HG03097 (cell line): ENCODE data around the gene CAV2.
"Not testable (repeated sequence)": the region's sequence is repeated elsewhere in the genome, so short reads cannot be mapped to it uniquely, and the experiment has no call there.

Source experiments
- ATAC-seq: cut with Tn5 transposase; IDR thresholded peaks from one replicate; pipeline ENCODE4 v1.9.1; 2021; ENCODE audit not compliant: unreplicated experiment, low FRiP score

Gene CAV2, protein sequence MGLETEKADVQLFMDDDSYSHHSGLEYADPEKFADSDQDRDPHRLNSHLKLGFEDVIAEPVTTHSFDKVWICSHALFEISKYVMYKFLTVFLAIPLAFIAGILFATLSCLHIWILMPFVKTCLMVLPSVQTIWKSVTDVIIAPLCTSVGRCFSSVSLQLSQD

DNA sequence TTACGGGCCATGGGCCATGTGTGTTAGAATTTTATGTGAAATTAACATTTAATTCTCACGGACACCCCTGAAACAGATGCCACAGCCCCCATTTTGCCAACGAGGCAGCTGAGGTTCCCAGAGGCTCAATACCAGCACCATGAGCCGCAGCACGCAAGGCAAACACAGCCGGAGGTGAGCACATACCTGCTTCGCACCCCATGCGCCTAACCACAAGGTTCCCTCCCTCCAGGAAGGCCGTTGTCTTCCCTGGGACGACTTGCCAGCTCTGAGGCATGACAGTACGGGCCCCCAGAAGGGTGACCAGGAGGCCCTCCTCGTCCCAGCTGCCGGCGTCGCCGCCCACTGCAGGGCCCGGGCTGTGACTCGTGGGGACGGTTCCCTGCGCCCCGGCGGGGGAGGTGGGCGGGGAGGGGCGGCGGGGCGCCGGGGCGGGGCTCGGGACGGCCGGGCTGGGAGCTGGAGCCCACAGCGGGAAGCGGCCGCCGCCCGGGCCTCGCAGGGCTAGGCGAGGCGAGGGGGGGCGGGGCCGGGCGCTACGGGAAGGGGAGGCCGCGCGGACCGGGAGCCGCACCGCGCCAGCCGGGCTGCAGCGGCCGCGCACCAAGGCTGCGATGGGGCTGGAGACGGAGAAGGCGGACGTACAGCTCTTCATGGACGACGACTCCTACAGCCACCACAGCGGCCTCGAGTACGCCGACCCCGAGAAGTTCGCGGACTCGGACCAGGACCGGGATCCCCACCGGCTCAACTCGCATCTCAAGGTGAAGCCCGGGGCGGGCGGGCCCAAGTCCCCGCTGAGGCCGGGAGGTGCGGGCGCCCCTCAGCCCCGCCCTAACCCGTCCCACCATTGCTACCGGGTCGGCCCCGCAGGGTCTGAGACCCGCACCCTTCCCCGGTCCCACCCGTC, at the start of gene CAV2:
CAV2 (plus strand) TSS at position 571 of the 910 bp plus-strand sequence; CDS start at position 615, 44 bp downstream.
- ATAC-seq = no peak

DNA sequence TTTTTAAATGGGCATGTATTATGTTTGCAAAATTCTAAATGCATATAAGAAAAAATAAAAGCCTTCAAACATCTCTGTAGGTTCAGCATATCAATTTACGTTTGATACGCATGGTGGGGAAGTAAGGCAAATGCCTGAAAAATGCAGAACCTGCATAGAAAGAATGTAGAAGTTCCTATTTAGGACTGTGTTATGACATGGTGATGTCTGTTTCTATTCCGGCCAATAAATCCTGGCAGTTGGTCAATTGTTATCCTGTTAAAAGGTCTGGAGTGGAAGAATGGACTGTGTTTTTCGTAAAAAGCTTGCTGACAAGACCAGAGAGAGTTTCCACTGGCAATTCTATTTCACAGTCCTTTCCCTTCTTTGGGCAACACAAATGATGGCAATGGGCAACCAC, 49.6 kb upstream of the CAV2 start:
- ATAC-seq = no peak

DNA sequence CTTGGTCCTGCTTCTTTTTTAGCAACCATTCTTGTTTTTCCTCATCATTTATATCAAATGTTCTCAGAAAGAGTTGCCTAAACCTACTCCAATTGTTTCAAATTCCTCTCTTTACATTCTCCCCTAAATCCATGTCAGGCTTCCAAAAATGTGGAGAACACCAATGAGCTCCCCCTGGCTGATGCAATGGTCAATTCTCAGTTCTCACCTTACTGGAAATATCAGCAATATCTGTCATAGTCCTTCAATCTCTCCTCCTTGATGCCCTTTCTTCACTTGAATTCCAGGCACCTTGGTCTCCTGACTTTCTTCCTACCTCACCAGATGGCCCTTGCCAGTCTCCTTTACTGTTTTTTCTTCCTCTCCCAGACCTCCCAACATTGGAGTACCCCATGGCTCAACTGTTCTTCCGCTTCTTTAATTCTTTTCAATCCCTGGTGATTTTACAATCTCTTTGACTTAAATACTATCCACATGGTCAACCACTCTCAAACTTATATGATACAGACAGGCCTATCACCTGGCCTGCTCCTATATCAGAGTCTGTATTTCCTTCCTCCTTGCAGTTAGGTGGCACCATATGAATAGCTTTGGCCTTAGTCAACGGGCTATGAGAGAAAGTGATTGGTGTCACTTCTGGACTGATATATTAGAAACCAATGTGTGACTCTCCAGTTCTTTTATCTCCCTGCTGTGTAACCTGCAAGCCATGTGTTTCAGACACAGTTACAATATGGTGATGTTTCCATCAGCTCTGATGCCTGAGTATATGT, 47.4 kb upstream of the CAV2 start:
- no peak for ATAC-seq

DNA sequence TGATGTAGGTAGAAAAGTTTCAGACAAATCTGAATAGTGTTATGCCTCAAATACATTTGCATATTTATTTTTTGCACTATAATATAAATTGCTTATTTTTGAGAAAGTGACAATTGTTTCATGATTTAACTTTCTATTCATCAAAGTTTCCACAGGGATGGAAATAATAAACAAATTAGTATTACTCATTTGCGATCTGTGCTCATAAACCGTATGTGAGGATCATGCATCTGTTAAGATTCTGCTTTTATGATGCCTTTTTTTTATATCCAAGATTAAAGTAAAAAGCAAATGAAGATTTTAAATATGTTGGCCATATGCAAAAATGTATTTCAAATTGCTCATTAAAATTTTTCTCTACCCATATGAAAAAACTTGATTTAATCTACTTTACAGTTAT, 45.2 kb upstream of the CAV2 start:
- no peak for ATAC-seq

DNA sequence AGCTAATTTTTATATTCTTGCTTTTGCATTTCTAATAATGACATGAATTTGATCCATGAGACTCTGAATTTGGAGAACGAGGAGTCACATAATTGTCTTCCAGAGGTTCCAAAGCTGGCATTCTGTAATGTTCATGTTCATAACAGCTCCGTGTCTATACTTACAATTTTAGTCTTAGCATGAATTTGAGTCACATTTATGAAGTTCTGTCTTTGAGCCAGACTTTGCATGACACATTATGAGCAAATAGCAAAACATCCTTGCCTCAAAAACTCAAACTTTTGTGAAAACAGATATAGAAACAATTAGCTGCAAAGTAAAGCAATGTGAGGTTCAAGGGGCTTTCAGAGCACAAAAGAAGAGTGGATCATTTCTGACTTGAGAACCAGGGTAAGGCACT, 44.5 kb upstream of the CAV2 start:
- ATAC-seq = no peak

DNA sequence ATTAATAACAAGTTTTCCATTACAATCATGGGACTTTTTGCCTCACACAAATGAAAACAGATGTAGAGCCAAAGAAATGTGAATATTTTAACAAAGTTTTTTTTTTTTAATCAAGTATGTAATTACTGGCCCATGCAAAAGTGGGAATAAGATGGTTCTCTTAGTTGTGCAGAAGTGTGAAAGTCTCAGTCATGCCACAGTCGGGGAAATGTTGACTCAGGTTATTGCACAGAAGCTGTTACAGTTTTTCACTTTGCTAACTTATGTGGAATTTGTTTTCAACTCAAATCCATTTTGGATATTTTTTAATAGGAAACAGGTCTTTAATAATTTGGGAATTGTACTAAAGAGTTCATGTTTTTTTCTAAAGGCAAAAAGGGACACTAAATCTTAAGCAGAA, 44.0 kb upstream of the CAV2 start:
- ATAC-seq = no peak

DNA sequence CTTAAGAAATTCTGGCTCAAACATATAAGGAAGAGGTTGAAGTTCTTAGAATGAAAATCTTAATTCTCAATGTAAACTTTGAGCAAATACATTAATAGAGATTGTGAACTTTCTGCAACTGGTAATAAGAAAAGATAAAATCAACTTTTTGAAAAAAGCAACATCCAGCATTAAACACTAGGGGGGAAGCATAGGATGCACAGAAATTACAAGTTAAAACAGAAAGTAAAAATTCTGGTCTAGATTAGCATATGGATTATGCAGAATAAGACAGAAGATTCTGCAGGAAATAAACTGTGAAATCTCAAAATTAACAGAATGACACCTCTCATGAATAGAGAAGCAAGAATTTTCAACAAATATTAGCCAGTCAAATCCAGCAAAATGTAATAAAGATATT, 38.0 kb upstream of the CAV2 start:
- ATAC-seq = no peak

DNA sequence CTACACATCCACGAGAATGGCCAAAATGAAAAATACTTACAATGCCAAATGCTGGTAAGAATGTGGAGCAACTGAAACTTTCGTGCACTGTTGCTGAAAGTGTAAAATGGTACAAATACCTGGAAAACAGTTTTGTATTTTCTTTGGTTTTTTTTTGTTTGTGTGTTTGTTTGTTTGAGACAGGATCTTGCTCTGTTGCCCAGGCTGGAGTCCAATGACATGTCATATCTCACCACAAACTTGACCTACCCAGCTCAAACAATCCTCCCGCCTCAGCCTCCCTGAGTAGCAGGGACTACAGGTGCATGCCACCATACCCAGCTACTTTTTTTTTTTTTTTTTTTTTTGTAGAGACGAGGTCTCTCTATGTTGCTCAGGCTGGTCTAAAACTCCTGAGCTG, 35.6 kb upstream of the CAV2 start:
- no peak for ATAC-seq

DNA sequence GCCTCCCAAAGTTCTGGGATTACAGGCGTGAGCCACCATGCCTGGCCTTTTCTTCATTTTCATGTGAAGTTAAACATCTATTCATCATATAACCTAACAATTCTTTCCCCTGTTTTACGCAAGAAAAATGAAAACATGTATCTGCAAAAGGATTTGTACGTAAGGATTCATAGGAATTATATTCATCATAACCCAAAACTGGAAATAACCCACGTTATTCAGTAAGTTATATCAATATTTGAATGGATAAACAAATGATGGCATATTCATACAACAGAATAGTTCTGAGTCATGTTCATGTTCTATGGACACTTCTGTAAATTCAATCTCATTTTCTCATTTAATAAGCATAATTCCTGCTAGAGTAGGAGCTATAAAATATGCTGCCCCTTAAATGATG, 35.2 kb upstream of the CAV2 start:
- no peak for ATAC-seq

DNA sequence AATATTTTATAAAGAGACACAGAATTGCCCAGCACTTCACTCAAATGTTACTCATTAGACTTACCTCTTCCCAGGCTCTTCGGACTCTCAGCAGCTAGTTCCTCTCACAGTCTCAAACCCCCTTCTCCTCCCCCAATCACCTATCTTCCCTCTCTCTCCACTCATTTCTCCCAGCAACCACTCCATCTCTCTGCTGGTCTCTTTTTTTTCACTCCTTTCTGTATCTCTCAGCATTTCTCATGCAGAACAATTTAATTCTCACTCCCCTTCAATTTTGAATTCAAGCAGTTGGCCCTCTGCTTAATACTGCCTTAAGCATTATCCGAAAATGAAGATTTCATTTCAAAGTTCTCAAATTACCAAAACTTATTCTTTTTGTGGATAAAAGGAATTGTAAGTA, 34.4 kb upstream of the CAV2 start:
- no peak for ATAC-seq

DNA sequence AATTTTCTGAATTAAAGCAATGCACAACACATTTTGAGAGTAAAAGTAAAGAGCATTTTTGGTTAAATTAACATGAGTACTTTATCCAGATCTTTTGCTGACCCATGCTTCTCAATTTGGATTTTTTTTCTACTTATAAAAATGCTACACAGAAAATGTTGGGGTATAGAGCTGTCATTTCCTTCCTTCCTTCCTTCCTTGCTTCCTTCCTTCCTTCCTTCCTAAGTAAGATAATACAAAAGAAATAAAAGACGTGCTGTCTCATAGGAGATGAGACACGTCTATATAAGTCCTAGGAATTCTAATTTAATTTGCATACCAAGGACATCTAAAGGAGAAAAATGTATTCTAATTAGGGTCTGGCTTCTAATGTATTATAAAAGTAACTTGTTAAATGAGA, 31.0 kb upstream of the CAV2 start:
- no peak for ATAC-seq

DNA sequence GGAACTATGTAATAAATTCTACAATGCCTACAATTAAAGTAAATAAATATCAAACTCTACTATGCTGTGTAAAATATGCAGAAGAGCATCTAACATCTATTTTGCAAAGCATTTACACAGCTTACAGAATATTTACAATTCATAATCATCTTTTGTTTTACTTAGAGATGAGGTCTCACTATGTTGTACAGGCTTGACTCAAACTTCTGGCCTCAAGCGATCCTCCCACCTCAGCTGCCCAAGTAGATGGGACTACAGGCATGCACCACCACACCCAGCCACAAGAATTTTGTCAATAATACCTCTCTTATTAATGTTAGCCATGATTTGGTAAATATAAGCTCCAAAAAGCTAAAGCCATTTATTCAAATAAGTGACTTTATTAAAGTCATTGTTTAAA, 21.9 kb upstream of the CAV2 start:
- no peak for ATAC-seq

DNA sequence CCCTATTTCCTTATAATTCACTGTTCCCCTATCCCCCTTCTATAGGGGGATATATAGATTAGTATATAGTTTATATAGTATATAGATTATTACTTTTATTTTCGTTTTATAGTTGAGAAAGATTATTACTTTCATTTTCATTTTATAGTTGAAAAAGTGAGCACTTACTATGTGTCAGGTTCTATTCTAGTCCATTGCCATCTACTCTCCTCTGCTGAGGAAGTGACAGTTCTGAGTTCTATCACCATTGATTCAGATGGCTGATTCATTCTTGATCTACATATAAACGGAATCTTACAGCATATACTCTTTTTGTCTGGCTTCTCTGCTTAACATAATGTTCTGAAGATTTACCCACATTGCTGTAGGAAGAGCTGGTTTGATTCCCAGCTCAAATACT, 20.7 kb upstream of the CAV2 start:
- ATAC-seq = no peak

DNA sequence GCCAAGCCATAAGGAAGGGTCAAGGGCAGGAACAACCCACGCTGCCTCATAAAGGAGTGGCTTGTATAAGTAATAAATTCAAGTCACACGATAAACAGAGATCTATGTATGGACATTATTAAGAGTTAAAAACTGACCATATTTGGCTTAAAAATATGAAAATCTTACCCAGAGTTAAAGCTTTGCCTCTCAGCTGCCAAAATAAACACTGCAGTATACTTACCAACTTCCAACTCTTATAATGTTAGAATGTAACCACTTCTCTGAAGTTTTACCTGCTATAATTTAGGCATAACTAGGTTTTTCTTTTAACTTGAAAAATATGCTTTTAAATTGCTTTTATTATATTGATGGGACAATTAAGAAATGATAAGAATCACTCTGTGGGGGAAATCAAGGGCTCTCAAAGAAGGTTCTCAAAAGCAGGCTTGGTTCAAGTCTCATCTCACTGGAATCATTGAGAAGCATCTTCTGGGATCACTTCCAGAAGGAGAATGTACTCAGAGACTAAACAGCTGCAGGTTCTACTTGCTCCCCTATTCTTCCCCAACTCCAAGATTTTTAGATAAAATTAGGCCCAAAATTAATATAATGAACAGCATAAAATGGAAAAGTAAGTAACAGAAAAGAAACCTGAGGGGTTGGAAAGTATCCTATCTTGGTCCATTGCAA, 16.1 kb upstream of the CAV2 start:
- ATAC-seq = no peak

DNA sequence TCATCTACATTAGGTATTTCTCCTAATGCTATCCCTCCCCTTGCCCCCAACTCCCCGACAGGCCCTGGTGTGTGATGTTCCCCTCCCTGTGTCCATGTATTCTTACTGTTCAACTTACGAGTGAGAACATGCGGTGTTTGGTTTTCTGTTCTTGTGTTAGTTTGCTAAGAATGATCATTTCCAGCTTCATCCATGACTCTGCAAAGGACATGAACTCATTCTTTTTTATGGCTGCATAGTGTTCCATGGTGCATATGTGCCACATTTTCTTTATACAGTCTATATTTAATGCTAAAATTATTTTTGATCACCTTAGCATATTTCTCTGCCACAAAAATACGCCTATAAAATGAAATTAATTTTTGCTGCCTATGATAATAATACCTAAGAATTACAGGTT, 15.1 kb upstream of the CAV2 start:
- ATAC-seq = not testable (repeated sequence)

DNA sequence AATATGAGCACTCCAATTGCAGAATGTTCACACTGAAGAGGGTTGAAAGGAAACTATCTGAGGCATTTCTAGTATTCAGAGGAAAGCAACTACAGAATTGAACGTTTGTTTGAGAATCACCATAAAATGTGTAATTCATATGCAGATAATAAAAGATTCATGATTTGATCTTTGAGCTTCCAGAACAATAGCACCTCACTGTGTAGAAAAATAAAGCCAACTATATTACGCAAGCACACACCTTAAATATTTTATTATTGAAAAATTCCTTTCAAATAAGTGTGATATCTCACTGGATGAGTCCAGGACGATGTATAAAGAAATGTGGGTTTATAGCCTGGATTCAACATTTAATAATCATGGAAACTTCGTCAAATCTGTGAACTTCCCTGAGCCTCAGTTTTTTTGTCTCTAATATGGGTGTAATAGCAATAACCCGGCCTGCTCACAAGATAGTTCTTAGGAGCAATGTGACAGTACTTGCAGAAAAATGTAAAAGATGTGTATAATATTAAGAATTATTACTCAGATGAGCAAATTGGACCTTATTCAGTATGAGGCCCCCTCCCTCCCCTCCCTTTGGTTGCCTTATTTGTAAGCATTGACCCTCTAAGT, 11.5 kb upstream of the CAV2 start:
- ATAC-seq = no peak

DNA sequence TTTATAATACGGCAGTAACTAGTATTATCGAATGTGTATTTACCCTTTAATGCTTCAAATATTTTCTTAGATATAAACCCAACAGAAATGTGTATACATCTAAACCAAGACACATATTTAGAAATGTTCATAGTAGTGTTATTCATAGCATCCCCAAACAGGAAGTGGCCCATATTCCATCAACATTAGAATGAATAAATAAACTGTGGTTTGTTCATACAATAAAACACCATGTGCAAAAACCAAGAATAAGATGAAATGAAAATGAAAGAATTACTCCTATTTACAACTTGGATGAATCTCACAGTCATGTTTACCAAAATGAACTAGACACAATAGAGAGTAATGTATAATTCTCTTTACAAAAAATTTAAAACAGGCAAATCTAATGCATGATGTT, 9.2 kb upstream of the CAV2 start:
- ATAC-seq = no peak

DNA sequence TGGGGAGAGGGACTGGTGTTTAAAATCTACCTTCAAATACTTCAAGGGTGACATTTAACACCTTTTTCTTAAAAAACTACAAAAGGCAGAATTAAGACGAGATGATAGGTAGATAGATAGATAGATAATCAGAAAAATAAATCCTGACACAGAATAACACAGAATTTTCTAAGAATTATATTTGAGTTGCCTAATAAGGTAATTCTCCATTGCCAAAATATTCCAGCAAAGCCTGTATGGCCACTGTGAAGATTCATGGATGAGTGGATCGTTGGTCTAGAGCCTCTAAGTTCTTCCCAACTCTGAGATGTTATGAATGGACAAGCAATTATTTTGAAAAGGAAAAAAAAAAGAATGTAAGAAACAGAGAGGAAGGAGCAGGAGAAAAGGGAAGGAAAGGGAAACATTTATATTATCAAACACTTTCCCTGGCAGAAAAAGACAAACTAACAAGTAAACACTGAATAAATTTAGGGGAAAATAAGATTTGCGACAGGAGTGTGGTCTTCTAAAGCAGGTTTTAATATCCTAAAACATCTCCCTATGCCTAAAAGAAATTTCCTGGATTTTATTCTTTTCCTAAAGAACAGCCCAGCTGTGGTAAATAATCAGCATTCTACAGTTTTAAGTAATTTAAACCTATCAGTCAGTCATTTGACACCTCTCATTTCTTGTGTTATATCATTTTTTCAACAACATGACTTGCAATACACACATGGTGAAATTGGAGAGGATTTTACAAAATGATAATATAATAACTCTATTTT, 7.5 kb upstream of the CAV2 start:
- ATAC-seq = no peak

DNA sequence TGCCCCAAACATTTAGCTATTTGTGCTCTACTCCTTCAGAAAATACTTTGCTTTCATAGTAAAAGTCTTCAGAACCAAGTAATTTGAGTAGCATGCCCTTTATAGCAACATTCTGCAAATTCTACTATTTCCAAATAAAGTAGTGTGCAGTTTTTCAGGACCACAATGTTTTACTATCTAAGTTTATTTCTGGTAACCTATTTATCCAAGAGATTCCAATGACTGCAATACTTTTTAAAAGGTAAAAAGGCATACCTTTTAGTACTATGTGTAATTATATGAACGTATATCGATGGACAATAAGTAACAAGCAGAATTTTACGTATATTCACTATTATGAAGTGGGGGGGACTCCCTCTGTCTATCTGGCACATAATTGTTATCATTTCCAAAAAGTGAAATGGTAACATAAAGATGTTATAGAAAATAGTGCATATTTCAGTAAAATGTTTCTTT, 6.9 kb upstream of the CAV2 start:
- ATAC-seq = no peak

DNA sequence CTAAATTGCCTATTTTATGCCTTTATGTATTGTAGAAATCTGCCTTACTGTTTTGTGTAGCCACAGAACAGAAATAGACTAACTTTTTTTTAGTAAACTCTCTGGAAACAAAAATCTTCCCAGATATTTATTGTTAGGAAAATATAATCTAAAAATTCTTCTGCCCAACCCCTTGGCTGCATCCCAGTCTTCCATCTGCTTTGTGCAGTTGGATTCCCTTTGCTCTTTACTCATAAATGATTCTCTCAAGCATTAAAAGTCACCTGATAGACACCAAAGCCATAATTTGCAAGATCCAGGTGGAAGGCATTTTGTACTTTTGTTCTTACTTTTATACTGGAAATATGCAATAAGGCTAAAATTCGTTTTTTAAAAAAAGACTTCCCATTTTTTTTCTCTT, 6.1 kb upstream of the CAV2 start:
- no peak for ATAC-seq
